ENCODE results near the gene KIF2C.
"Not testable (repeated sequence)": the region's sequence is repeated elsewhere in the genome, so short reads cannot be mapped to it uniquely, and the experiment has no call there.

GRCh38 chr1:44766421-44766820 is 26.8 kb downstream of the KIF2C start:
- TF ChIP-seq TAF1 (IDR thresholded peaks at IDR 0.05; ENCODE audit: low read depth); CTCF (IDR thresholded peaks at IDR 0.05; ENCODE audit: poor library complexity, severe bottlenecking); EP300 (conservative IDR thresholded peaks at IDR 0.05; ENCODE audit: poor library complexity, severe bottlenecking): not testable (repeated sequence)

Measured in neural cell (in vitro differentiated cells).